Right atrium auricular region (tissue), 2 donors: ENCODE results near the gene SLC7A10. TPM values are rescaled to one million over a fixed set of nuclear protein-coding genes. Genes with fewer than 3 reads are reported as not detected.
"Not testable (repeated sequence)": the region's sequence is repeated elsewhere in the genome, so short reads cannot be mapped to it uniquely, and the experiment has no call there.

ENCODE experiments used
- DNase-seq: peaks from one replicate; pipeline ENCODE4 v3.0.0-alpha.2; 2019; ENCODE audit warnings: low spot score
- H3K27ac ChIP-seq, 2 donors: fragments of 200-600 bp; sonication (generic); 1 replicate in 1 of 2; 2 replicates in 1 of 2; pipeline ENCODE4 v1.5.1; 2016 to 2019
- H3K27me3 ChIP-seq, 2 donors: fragments of 200-600 bp; sonication (generic); one replicate each; pipeline versions ENCODE4 v1.5.1 to v1.6.0; 2017 to 2019
- H3K36me3 ChIP-seq: fragments of 200-600 bp; sonication (generic); one replicate; pipeline ENCODE4 v1.5.1; 2016
- H3K4me1 ChIP-seq, 2 donors: fragments of 200-600 bp; sonication (generic); one replicate each; pipeline versions ENCODE4 v1.5.1 to v1.6.0; 2017 to 2019
- H3K4me3 ChIP-seq, 2 donors: fragments of 200-600 bp; sonication (generic); 1 replicate in 1 of 2; 2 replicates in 1 of 2; pipeline ENCODE4 v1.5.1; 2017 to 2019; ENCODE audit warnings: mild to moderate bottlenecking in 1 of 2, moderate library complexity in 1 of 2
- H3K9me3 ChIP-seq, 2 donors: fragments of 200-600 bp; sonication (generic); one replicate each; pipeline ENCODE4 v1.5.1; 2019
- CTCF ChIP-seq, 2 donors: fragments of 200-600 bp; sonication (generic); IDR thresholded peaks; one replicate each; pipeline ENCODE4 v1.5.1; 2019; ENCODE audit warnings: antibody characterized with exemption in 2 of 2
- total RNA-seq, 2 donors: library from RNA; depleted of rRNA; stranded (reverse); fragments of >200 nt; gene quantifications; one replicate each; pipeline ENCODE4 v1.1.0, GENCODE V29; 2016

The SLC7A10 gene
- total RNA-seq, 2 donors from 2014 or later = 0.79 TPM; not detected in 1

GRCh38 chr19:33174186-33174585 is 51.5 kb downstream of the SLC7A10 start:
- Histone ChIP-seq H3K27me3 (no peaks in the 10 kb centered on the region), H3K4me1 (peaks cover 0 to 22% of the 10 kb centered on the region in 2 donors), H3K9me3 (no peaks in the 10 kb centered on the region), H3K4me3 (no peak overlapping the region), H3K36me3 (no peaks in the 10 kb centered on the region), H3K27ac (no peak overlapping the region)
- TF ChIP-seq CTCF (IDR thresholded peaks at IDR 0.05) = no peak
- DNase-seq = no peak

- H3K36me3 ChIP-seq = no peaks in the 10 kb centered on the region
- TF ChIP-seq CTCF (IDR thresholded peaks at IDR 0.05) = no peak
- no peaks in the 10 kb centered on the region for H3K27me3 ChIP-seq
- no peak overlapping the region for H3K4me3 ChIP-seq
- no peak overlapping the region for H3K27ac ChIP-seq
- H3K4me1 ChIP-seq = peaks cover 0 to 11% of the 10 kb centered on the region in 2 donors
- H3K9me3 ChIP-seq = no peaks in the 10 kb centered on the region
- DNase-seq = no peak
These were observed 53.7 kb downstream of the SLC7A10 start for GRCh38 chr19:33171916-33172359.

GRCh38 chr19:33171222-33171795 is 54.3 kb downstream of the SLC7A10 start:
- no peak for TF ChIP-seq CTCF (IDR thresholded peaks at IDR 0.05)

GRCh38 chr19:33168528-33168927 is 57.1 kb downstream of the SLC7A10 start:
- no peak for TF ChIP-seq CTCF (IDR thresholded peaks at IDR 0.05)
- Histone ChIP-seq H3K4me1 (no peaks in the 10 kb centered on the region), H3K9me3 (no peaks in the 10 kb centered on the region), H3K27me3 (no peaks in the 10 kb centered on the region), H3K4me3 (no peak overlapping the region), H3K27ac (no peak overlapping the region), H3K36me3 (no peaks in the 10 kb centered on the region)
- DNase-seq = no peak

More at GRCh38 chr19:33171222-33171795, 54.3 kb downstream of the SLC7A10 start:
- H3K4me1 ChIP-seq = peaks cover 0 to 11% of the 10 kb centered on the region in 2 donors
- H3K27ac ChIP-seq = no peak overlapping the region
- H3K27me3 ChIP-seq = no peaks in the 10 kb centered on the region
- no peak overlapping the region for H3K4me3 ChIP-seq
- DNase-seq = no peak
- no peaks in the 10 kb centered on the region for H3K36me3 ChIP-seq
- H3K9me3 ChIP-seq = no peaks in the 10 kb centered on the region

GRCh38 chr19:33167438-33167837 is 58.2 kb downstream of the SLC7A10 start:
- Histone ChIP-seq H3K4me3 (no peak overlapping the region), H3K9me3 (no peaks in the 10 kb centered on the region), H3K27ac (no peak overlapping the region), H3K27me3 (no peaks in the 10 kb centered on the region), H3K4me1 (no peaks in the 10 kb centered on the region), H3K36me3 (no peaks in the 10 kb centered on the region)
- DNase-seq = no peak
- no peak for TF ChIP-seq CTCF (IDR thresholded peaks at IDR 0.05)

- H3K27ac ChIP-seq, H3K4me1 ChIP-seq, H3K36me3 ChIP-seq, H3K4me3 ChIP-seq, H3K9me3 ChIP-seq, H3K27me3 ChIP-seq, DNase-seq: not testable (repeated sequence)
These were observed 59.6 kb downstream of the SLC7A10 start for GRCh38 chr19:33166037-33166436.
